Osteoblast (primary cell): ENCODE data around the gene NR3C2. TPM values are rescaled to one million over a fixed set of nuclear protein-coding genes. Genes with fewer than 3 reads are reported as not detected.

Experiments
- DNase-seq: peaks from one replicate; pipeline ENCODE4 v3.0.0; 2011; ENCODE audit warnings: low spot score, mixed read lengths; ENCODE audit not compliant: insufficient read length; ENCODE audit errors: missing footprints
- H2AFZ ChIP-seq: 2 replicates; pipeline ENCODE4 v1.6.0; 2011; ENCODE audit warnings: mild to moderate bottlenecking, low read length
- H3K27ac ChIP-seq: 2 replicates; pipeline ENCODE4 v1.5.1; 2011; ENCODE audit warnings: mild to moderate bottlenecking, low read depth, low read length, moderate library complexity
- H3K27me3 ChIP-seq: 2 replicates; pipeline ENCODE4 v1.6.0; 2012; ENCODE audit warnings: mild to moderate bottlenecking, control low read depth, inconsistent platforms, low read length, moderate library complexity; ENCODE audit not compliant: insufficient read depth
- H3K36me3 ChIP-seq: 2 replicates; pipeline ENCODE4 v1.5.1; 2011; ENCODE audit warnings: mild to moderate bottlenecking, low read length, control low read depth, moderate library complexity; ENCODE audit not compliant: insufficient read depth
- H3K4me1 ChIP-seq: 2 replicates; pipeline ENCODE4 v1.5.1; 2011; ENCODE audit warnings: mild to moderate bottlenecking, low read length, control low read depth, moderate library complexity; ENCODE audit not compliant: insufficient read depth
- H3K4me2 ChIP-seq: 2 replicates; pipeline ENCODE4 v1.6.0; 2011; ENCODE audit warnings: mild to moderate bottlenecking, low read length; ENCODE audit not compliant: insufficient read depth
- H3K4me3 ChIP-seq: fragments of 200-600 bp; sonication (generic); 3 replicates; pipeline ENCODE4 v1.5.1; 2012; ENCODE audit warnings: mild to moderate bottlenecking, low read length, inconsistent platforms; ENCODE audit not compliant: insufficient read depth
- H3K79me2 ChIP-seq: 2 replicates; pipeline ENCODE4 v1.6.0; 2012; ENCODE audit warnings: mild to moderate bottlenecking, low read length, control low read depth, inconsistent platforms; ENCODE audit not compliant: insufficient read depth
- H3K9me3 ChIP-seq: 2 replicates; pipeline ENCODE4 v1.5.1; 2011; ENCODE audit warnings: low read depth, low read length, control low read depth
- H4K20me1 ChIP-seq: 2 replicates; pipeline ENCODE4 v1.6.0; 2012; ENCODE audit warnings: mild to moderate bottlenecking, low read length, control low read depth; ENCODE audit not compliant: insufficient read depth
- CTCF ChIP-seq: IDR thresholded peaks from 2 replicates; pipeline ENCODE4 v1.5.1; 2011; ENCODE audit warnings: mild to moderate bottlenecking, low read depth, low read length, moderate library complexity; ENCODE audit errors: extremely low read depth
- total RNA-seq: library from RNA; depleted of rRNA; stranded (reverse); fragments of >200 nt; gene quantifications from 2 replicates; pipeline ENCODE4 v1.2.3, GENCODE V29; 2012

Gene NR3C2
- total RNA-seq, 1 donor, result 0.72 TPM

DNA sequence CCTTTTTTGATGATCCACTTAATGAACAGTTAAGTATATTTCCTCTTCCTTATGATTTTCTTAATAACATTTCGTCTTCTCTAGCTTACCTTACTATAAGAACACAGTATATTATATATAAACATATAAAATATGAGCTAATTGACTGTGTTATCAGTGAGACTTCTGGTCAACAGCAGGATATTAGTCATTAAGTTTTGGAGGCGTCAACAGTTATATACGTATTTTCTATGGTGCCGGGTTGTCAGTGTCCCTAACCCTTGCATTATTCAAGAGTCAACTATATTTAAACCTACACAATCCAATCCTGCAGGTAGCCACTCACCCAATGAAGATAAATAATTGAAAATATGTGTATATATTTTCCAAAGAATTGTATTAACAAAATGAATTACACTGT lies 88.0 kb downstream of the NR3C2 start:
- H3K4me1 ChIP-seq, result no peaks in the 10 kb centered on the region
- H3K4me2 ChIP-seq, result no peak overlapping the region
- H3K27me3 ChIP-seq, result no peaks in the 10 kb centered on the region
- no peaks in the 10 kb centered on the region for H3K79me2 ChIP-seq
- TF ChIP-seq CTCF, result no peak
- H3K4me3 ChIP-seq, result no peak overlapping the region
- H4K20me1 ChIP-seq, result no peaks in the 10 kb centered on the region
- no peak overlapping the region for H3K27ac ChIP-seq
- no peaks in the 10 kb centered on the region for H3K36me3 ChIP-seq
- H2AFZ ChIP-seq, result no peak overlapping the region
- no peak for DNase-seq
- H3K9me3 ChIP-seq, result no peaks in the 10 kb centered on the region

DNA sequence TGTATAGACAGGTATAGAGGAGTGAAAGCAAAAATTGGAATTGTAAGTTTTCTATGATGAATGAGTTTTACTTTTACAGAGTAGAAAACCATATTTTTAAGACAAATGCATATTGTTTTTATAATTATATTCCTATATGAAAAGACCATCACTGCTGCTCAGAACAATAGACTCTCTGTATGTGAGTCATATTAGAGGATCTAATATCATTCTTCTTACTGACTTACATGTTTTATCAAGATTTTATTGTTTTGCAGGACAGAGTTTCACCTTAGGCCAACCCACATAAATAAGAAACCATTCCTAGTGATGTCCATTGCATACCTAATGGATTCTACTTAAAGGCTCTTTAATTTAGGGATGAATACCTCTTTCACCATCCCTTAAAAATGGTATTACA lies 88.6 kb downstream of the NR3C2 start:
- TF ChIP-seq CTCF, result no peak
- no peaks in the 10 kb centered on the region for H3K79me2 ChIP-seq
- no peaks in the 10 kb centered on the region for H3K27me3 ChIP-seq
- no peaks in the 10 kb centered on the region for H3K4me1 ChIP-seq
- H3K4me3 ChIP-seq, result no peak overlapping the region
- H2AFZ ChIP-seq, result no peak overlapping the region
- no peak overlapping the region for H3K27ac ChIP-seq
- no peaks in the 10 kb centered on the region for H3K36me3 ChIP-seq
- DNase-seq, result no peak
- no peaks in the 10 kb centered on the region for H4K20me1 ChIP-seq
- no peak overlapping the region for H3K4me2 ChIP-seq
- no peaks in the 10 kb centered on the region for H3K9me3 ChIP-seq

DNA sequence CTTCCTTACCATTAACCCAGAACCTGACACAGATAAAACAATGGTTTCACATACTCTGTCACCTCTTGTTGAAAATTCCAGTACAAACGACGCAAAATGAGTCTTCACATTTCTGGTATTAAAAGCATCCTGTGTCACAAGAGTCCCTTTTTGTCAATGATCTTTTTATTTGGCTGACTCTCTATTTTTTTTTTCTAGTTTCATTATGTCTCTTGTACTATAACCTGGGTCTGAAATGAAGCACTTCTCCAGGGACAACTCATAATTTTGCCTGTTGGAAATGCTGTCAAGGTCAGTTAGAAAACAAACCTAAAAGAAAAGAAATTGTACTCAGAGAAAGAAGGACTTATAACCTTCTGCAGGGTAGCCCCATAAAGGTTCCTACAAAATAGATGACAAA lies 93.1 kb downstream of the NR3C2 start:
- H3K27ac ChIP-seq, result no peak overlapping the region
- no peaks in the 10 kb centered on the region for H3K79me2 ChIP-seq
- DNase-seq, result no peak
- H2AFZ ChIP-seq, result no peak overlapping the region
- no peaks in the 10 kb centered on the region for H3K9me3 ChIP-seq
- H3K4me3 ChIP-seq, result no peak overlapping the region
- H3K4me2 ChIP-seq, result no peak overlapping the region
- no peaks in the 10 kb centered on the region for H3K4me1 ChIP-seq
- H4K20me1 ChIP-seq, result no peaks in the 10 kb centered on the region
- no peak for TF ChIP-seq CTCF
- H3K27me3 ChIP-seq, result no peaks in the 10 kb centered on the region
- no peaks in the 10 kb centered on the region for H3K36me3 ChIP-seq

GRCh38 chr4:148346657-148347056 lies 95.6 kb downstream of the NR3C2 start:
- Histone ChIP-seq H3K4me2 (no peak overlapping the region), H3K4me3 (no peak overlapping the region), H3K9me3 (no peaks in the 10 kb centered on the region)

More at GRCh38 chr4:148346657-148347056, 95.6 kb downstream of the NR3C2 start:
- Histone ChIP-seq H3K27ac (no peak overlapping the region), H3K4me1 (no peaks in the 10 kb centered on the region), H4K20me1 (no peaks in the 10 kb centered on the region), H3K27me3 (no peaks in the 10 kb centered on the region), H3K36me3 (no peaks in the 10 kb centered on the region), H3K79me2 (no peaks in the 10 kb centered on the region), H2AFZ (no peak overlapping the region)
- DNase-seq, result no peak
- TF ChIP-seq CTCF, result no peak
